HG02623 (cell line): ENCODE measurements around the gene SDF4.
"Not testable (repeated sequence)": the region's sequence is repeated elsewhere in the genome, so short reads cannot be mapped to it uniquely, and the experiment has no call there.

ENCODE experiments used
- ATAC-seq: cut with Tn5 transposase; IDR thresholded peaks from one replicate; pipeline ENCODE4 v1.9.1; 2021; ENCODE audit warnings: moderate library complexity; ENCODE audit not compliant: unreplicated experiment

Gene SDF4

DNA sequence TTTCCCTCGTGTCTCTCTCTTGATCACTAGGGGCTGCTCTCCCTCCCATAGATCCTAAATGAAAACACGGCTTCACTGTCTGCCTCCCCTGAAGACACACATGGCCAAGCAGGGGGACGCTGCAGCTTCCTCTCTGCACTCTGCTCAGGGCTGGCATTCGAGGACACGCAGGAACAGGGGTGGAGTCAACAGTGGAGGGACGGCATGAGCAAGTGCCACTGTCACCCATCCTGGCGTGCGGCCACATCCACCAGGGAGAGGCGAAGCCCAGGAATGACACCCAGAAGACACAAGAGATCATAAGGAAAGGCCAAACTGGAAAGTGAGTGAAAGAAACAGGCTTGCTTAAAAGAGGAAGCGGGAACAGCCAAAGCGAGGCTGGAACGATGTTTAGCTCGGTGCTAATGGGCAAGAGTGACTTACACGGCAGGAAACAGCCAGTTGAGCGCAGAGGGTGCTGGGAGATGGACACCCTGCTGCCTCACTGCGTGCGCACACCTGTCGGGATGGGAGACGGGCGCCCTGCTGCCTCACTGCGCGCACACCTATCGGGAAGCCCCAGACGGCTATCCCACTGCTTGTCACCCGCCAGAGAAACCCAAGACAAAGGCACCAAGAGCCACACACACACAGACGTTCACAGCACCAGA lies 28.3 kb upstream of the SDF4 start:
- no peak for ATAC-seq

DNA sequence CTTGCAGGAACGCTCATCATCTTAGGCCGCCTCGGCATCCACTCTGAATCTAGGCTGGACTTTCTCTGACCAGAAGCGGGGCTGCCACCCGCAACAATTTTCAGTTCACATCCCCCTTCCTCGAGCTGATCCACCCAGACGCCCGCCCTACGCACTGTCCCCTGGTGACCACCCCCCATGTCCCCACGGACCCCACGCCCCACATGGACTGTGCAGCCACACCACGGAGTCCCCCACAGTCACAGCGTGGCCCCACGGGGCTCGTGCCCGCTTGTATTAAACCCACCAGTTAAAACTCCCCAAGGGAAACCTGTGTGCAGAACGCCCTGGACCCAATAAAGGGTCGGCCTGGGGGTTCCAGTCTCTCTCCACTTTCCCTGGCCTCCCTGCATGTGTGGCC lies 27.7 kb upstream of the SDF4 start:
- no peak for ATAC-seq

DNA sequence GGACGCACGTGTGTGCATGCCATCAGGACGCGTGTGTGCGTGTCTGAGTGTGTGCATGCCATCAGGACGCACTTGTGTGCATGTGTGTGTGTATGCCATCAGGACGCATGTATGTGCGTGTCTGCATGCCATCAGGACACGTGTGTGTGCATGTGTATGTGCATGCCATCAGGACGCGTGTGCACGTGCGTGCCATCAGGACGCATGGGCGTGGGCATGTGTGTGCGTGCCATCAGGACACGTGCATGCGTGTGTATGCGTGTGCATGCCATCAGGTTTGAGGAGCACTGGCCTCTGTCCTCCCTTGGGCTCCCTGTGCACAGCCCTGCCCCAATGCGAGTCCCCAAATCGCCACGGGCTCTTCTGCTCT lies 27.3 kb upstream of the SDF4 start:
- no peak for ATAC-seq

DNA sequence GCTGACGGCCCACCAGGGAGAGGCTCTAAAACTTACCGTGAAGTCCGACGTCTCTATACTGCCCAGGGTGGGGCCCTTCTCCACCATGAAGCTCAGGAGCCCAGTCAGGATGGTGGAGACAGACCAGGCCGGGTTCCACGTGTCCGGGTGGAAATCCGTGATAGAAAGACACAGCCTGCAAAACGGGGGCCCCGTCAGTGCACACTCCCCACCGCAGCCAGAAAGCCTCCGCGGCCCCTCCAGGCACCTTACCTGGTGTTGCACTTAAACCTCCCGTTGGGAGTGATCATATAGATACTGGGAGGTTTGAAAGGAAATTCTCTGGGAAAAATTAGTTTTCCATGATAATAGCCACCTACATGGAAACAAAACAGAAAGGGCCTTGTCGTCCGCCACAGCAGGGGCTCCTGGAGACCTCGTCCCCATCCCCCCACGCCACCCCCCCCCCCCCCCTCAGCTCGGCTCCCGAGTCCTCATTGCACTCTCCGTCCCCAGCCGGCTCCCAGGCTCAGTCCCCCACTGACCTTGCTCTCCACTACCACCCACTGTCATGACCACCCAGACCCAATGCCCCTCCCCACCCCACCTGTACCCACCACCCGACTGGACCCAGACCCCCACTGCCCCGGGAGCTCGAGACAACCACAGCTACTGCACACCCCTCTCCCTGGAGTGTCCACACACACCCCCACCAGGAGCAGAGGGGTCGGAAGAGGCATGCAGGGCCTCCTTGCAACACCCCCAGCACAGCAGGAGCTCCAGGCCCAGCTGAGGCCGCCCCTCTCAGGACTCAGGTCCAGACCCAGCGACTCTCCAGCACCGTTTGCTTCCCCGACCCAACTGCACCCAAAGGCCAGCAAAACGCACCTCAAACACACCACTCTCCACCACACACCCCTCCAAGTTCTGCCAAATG lies 25.4 kb upstream of the SDF4 start:
- no peak for ATAC-seq

- ATAC-seq, result no peak
These were observed 23.8 kb upstream of the SDF4 start for GRCh38 chr1:1255611-1256010.

- ATAC-seq, result no peak
These were observed 23.3 kb upstream of the SDF4 start for GRCh38 chr1:1255078-1255477.

DNA sequence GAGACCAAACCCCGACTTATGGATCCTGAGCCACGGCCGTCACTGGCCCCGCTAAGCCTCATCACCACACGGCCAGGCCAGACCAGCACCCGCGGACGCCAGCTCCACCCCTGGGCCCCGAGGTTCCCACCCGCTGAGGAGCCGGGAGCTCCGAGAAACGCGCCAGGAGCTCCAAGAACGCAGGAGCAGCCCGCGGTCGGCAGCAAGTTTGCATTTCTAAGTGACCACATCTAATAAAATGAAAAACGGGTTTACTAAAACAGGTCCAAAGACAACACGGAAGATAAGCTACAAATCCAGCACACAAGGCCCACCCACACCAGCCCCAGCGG lies 22.8 kb upstream of the SDF4 start:
- no peak for ATAC-seq

DNA sequence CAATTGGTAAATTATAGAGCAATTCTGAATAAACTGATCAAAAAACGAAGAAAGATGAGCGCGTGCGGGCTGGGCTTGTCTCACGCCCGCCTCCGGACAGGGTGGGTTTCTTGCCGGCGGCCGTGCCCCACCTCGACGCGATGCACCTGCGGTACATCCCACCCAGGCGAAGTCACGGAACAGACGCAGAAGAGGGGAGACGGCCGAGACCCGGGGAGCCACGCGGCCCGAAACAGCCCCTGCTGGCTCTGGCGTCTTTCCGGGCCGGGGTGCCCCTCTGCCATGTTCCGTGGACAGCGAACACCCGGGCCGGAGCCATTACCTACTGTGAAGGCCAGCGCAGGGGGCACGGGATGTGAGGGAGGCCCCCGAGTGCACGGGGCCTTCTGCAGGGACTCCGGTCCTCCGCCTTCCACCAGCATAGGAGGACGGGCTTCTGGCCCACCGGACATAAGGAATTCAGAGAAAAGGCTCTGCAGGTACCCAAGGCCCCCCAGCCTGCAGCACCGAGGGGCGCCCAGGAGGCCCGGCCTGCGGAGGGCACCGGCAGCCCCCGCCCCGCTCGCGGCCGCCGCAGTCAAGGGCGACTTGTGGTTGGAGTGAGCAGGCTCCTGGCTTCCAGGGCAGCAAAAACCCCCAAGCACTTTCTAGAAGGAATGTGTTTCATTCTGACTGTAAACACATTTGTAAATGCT lies 22.3 kb upstream of the SDF4 start:
- no peak for ATAC-seq

GRCh38 chr1:1253314-1253713 lies 21.5 kb upstream of the SDF4 start:
- ATAC-seq, result no peak

- no peak for ATAC-seq
These were observed 19.0 kb upstream of the SDF4 start for GRCh38 chr1:1250786-1251284.

- ATAC-seq, result not testable (repeated sequence)
These were observed 16.5 kb upstream of the SDF4 start for GRCh38 chr1:1248009-1248913.

DNA sequence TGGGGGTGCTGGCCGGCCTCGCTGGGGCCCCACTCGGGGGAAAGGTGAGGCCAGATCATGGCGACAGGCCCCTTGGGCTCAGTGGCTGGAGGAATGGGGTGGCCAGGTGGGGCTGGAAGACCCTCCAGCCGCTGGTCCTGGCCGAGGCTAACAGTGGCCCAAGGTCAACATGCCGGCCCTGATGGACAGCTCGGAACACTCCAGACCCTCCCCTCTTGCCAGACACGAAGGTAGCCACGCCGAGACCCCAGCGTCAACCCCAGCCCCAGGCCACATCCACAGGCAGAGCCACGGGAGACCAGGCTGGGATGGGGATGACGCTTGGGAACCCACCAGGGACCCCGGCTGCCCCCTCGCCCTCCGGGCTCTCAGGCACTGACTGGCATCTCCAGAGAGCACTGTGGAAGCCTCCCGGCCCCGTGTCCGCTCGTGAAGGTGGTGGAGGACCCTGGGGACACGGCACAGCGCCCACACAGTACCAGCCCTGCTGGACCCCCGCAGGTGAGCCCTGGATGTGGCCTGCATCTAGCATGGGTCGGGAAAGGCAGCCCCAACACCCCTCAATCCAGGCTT lies 15.6 kb upstream of the SDF4 start:
- ATAC-seq, result no peak

DNA sequence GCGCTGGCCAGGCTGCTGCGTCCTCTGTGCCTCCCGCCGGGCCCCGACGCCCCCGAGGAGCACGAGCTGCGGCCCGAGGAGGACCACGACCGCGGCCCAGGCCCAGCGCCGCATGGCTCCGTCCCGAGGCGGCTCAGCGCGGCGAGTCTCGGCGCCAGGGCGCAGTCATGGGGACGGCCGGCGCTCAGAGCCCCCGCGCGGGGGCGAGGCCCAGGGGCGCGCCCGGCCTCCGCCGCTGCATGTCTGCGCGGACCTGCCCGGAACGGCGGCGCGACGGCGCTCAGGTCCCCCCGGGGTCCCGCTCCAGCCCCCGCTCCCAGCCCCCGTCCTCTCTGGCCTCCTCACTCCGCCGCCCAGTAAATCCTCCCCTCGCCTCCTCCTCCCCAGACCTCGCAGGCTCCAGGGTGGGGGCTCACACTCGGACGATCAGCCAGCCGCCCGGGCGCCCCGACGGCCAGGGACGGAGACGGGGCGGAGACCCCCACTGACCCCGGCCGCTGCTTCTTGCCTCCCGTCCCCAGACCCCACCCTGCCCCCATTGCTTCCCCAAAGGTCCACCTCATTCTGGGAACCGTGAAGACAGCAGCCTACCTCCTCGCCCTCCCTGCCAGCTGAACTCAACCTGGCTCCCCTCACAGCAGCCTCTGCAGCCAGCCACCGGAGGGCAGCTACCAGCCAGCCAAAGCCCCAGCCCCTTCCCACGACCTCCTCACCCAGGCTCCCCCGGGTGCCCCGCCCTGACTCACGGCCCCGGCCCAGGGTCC lies 15.0 kb upstream of the SDF4 start, which contains the start of gene C1QTNF12:
Gene C1QTNF12 (minus strand): TSS at position 146 of the 764 bp plus-strand sequence. CDS start 32 bp downstream, at position 114.
- no peak for ATAC-seq

- no peak for ATAC-seq
These were observed 14.2 kb upstream of the SDF4 start for GRCh38 chr1:1245817-1246576.

- no peak for ATAC-seq
These were observed 13.5 kb upstream of the SDF4 start for GRCh38 chr1:1245178-1245816.

GRCh38 chr1:1244192-1244811 lies 12.5 kb upstream of the SDF4 start:
- ATAC-seq, result no peak

GRCh38 chr1:1243807-1244191 lies 12.0 kb upstream of the SDF4 start:
- ATAC-seq, result no peak

DNA sequence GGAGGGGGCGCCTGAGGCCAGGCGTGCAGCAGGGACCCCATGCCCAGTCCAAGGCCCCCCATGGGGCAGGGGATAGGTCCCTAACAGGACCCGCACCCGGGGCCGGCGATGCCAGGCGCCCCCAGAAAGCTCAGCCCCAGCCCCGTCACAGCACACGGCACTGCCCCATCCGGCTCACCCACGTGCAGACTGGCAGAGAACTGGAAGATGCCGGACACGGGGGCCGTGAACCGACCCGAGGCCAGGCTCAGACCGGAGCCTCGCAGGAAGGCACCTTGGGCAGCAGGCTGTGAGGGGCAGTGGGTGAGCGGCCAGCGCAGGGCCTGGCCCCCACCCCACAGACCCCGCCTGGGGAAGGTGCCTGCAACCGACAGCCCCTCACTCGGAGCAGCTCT lies 11.5 kb upstream of the SDF4 start:
- no peak for ATAC-seq
